ENCODE measurements around the gene SMAD9.

GRCh38 chr13:36815062-36815461 is 105.0 kb downstream of the SMAD9 start:
- TF ChIP-seq CTCF (IDR thresholded peaks at IDR 0.05) (peak in 2 of 6 experiments; percentile 19 to 34), POLR2A (IDR thresholded peaks at IDR 0.05) (no peak)

All from thyroid gland (tissue), 4 donors.